Activated effector memory CD4-positive, alpha-beta T cell treated with Interleukin-2 at 50 U/mL for 16 hours (primary cell): ENCODE data around the gene DOCK9.
"Not testable (repeated sequence)": the region's sequence is repeated elsewhere in the genome, so short reads cannot be mapped to it uniquely, and the experiment has no call there.

Source experiments
- DNase-seq: peaks from one replicate; pipeline ENCODE4 v3.0.0-alpha.2; 2020

The DOCK9 gene

DNA sequence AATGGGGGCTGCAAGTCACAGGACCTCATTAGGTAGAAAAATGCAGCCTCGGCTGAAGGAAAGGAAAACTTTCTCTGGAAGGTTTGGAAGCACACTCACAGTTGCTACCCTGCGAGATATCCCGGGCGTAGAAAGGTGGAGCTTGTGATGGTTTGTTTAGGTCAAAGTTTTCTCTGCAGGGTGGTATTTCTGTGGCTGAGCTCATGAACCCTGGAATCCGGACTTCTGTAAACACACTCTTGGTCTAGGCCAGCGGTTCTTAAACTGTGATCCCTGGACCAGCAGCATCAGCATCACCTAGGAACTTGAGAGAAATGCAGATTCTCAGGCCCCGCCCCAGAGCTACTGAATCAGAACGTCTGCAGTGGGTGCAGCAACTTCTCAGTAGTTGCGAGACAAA lies 222.1 kb downstream of the DOCK9 start:
- DNase-seq = no peak

DNA sequence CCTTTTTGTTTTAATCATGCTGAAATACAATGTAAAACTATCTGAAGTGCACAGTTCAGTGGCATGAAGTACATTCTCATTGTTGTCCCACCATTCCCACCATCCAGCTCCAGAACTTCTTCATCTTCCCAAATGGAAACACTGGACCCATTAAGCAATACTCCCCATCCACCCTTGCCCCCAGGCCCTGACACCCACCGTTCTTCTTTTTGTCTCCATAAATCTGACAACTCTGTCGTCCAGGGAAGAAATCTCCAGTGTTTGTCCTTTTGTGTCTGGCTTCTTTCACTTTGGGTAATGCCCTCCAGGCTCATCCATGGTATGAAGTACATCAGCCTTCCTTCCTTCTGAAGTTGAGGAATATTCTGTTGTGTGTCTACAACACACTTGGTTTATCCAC lies 222.7 kb downstream of the DOCK9 start:
- DNase-seq = no peak

DNA sequence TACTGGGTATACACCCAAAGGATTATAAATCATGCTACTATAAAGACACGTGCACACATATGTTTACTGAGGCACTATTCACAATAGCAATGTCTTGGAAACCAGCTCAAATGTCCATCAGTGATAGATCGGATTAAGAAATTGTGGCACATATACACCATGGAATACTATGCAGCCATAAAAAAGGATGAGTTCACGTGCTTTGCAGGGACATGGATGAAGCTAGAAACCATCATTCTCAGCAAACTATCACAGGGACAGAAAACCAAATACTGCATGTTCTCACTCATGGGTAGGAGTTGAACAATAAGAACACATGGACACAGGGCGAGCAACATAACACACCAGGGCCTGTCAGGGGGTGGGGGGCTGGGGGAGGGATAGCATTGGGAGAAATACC lies 223.4 kb downstream of the DOCK9 start:
- DNase-seq = not testable (repeated sequence)

DNA sequence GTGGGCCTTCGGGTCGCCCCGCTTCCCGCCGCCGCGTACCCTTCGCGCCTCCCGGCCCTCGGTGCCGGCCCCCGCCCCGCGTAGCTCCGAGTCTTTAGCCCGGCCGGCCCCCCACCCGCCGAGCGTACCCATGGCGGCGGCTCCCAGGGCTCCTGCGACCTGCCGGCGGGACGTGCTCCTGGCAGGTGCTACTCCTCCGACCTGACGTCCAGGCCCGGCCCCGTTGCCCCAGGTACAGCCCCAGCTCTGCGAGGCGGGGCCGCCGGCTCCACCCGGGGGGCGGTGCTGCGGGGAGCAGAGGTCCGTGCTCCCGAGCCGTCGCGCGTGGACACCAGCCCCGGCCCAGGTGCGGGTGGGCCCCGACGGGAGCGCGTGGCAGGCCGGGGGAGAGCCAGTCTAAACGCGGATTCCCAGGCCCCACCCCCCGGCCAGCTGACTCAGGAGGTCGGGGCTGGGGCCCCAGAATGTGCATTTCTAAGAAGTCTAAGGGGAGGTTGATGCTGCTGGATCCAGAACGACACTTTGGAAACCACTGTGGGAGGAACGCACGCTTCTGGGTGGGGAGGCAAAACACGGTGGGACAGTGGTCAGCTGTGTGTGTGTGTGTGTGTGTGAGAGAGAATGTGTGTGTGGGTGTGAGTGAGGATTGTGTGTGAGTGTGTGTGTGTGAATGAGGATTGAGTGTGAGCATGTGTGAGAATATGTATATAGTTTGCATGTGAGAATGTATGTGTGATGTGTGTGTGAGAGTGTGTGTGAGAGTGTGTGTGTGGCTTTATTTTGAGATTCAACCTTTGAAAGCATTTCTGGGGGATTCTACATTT lies 225.2 kb downstream of the DOCK9 start, which contains the start of gene SLC15A1:
TSS of gene SLC15A1 (minus strand) at position 206 of the 824 bp plus-strand sequence. CDS start at position 132, 74 bp downstream.
- no peak for DNase-seq

DNA sequence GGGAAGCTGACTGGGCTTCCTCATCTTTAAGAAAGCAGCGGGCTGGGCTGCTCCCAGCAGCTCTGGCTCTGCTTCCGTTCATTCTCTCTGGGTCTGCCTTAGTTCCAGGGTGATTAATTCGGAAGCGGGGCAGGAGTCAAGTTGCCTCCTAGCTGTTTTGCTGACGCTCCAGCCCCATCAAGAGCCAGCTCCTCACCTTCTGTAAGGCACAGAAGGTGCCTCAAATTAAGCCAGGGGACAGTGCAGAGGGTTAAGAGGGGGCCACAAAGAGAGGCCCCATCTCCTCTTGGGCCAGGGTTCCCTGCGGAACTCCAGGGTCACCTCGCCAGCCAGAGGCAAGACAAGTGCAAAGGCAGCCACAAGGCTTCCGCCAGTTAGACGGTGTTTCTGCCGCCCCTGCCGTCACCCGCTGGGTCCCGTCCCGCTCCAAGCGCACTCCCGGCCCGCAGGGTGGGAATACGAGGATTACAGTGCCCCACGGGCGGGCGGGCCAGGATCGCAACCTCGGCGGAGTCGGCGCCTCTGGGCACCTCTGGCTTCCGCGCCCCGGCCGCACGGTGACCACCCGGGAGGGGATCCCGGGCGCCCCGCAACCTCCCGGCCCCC lies 225.9 kb downstream of the DOCK9 start:
- DNase-seq = no peak

DNA sequence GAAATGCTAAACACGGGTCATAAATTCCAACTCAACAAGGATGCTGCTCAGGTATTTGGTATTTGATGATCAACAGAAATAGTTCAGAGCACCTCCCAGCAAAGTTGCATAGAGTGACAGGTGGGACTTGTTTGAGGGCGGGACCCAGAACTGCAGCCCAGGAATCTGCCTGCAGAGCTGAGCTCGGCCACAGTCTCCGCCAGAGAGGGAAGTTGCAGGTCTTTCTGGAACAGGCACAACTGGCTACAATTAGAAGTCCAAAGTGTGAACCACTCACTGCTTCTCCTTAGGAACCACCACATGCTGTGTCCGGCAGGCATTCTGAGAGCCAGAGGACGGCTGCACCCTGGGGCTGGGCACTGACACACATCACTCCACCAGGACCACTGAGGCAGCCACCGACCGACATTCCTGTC lies 226.5 kb downstream of the DOCK9 start:
- no peak for DNase-seq

DNA sequence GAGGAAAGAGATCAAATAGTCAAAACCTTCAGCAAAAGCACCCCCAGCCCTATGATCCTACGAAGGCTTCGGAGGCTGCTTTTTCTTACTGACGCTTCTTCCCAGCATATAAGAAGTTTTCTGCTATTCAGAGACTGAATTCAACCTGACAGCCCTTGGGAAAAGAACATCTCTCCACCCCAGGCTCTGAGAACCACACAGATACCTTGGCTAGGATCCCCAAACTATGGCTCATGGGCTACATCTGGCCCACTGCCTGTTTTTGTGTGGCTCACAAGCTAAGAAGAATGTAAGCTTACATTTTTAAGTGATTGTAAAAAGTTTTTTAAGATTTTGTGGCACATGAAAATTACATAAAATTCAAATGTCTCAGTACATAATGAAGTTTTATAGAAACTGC lies 228.4 kb downstream of the DOCK9 start:
- no peak for DNase-seq

DNA sequence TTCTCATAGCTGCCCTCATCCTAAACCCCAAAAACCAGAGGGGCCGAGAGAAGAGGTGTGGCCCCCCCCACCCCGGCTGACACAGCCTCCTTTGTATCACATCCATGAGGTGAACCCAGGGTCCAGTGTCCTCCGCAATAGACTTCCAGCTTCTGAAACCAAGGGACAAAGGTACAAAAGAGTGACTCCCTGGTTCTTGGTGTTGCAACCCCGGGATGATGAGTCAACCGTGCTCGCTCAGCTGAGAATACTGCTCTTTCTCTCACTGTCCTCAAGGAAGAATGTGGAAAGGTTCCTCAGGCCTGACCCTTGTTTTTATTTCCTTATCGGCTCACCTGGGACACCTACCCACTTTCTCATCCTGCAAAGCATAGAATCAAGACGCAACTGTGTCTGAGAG lies 230.9 kb downstream of the DOCK9 start:
- DNase-seq = no peak
